HepG2 (cell line): Measurements from ENCODE around the gene HCFC1R1. TPM values are rescaled to one million over a fixed set of nuclear protein-coding genes. Genes with fewer than 3 reads are reported as not detected.

ENCODE experiments used
- JUNB ChIP-seq: sonication (generic); formaldehyde crosslinking; IDR thresholded peaks from 2 replicates; pipeline ENCODE4 v1.8.0; 2022; ENCODE audit warnings: missing genetic modification reagents, mild to moderate bottlenecking, borderline replicate concordance
- MEIS1 ChIP-seq: sonication (generic); formaldehyde crosslinking; IDR thresholded peaks from 2 replicates; pipeline ENCODE4 v1.9.0; 2021; ENCODE audit warnings: mild to moderate bottlenecking, missing genetic modification reagents, moderate library complexity, borderline replicate concordance
- MTA1 ChIP-seq: sonication (generic); formaldehyde crosslinking; IDR thresholded peaks from 2 replicates; pipeline ENCODE4 v1.4.0; 2020; ENCODE audit warnings: missing genetic modification reagents, mild to moderate bottlenecking, borderline replicate concordance
- MXD4 ChIP-seq: IDR thresholded peaks from 2 replicates; pipeline ENCODE4 v1.6.1; 2016; ENCODE audit warnings: mild to moderate bottlenecking, missing biosample characterization, missing genetic modification reagents
- REXO4 ChIP-seq: sonication (generic); formaldehyde crosslinking; IDR thresholded peaks from 2 replicates; pipeline ENCODE4 v1.8.0; 2022; ENCODE audit warnings: missing genetic modification reagents, mild to moderate bottlenecking, borderline replicate concordance
- ZBTB8A ChIP-seq: sonication (generic); formaldehyde crosslinking; IDR thresholded peaks from 2 replicates; pipeline ENCODE4 v1.4.0; 2020; ENCODE audit warnings: mild to moderate bottlenecking, low read depth, missing genetic modification reagents, borderline replicate concordance
- ZNF430 ChIP-seq: sonication (generic); formaldehyde crosslinking; IDR thresholded peaks from 2 replicates; pipeline ENCODE4 v1.9.0; 2021; ENCODE audit warnings: mild to moderate bottlenecking, missing genetic modification reagents
- ZNF558 ChIP-seq: sonication (generic); formaldehyde crosslinking; IDR thresholded peaks from 2 replicates; pipeline ENCODE4 v1.9.0; 2022; ENCODE audit warnings: mild to moderate bottlenecking, missing genetic modification reagents, borderline replicate concordance
- ZNF788 ChIP-seq: sonication (generic); formaldehyde crosslinking; IDR thresholded peaks from 2 replicates; pipeline ENCODE4 v1.5.0; 2020; ENCODE audit warnings: mild to moderate bottlenecking, missing genetic modification reagents, borderline replicate concordance
- polyA plus RNA-seq, 8 experiments: library from polyadenylated mRNA; depleted of rRNA in 3 of 8; stranded (reverse) in 7 of 8; unstranded in 1 of 8; fragments of >200 nt; fragmentation: Illumina TruSeq in 4 of 8; extraction: Trizol in 4 of 8; gene quantifications; 2 replicates each; pipeline versions ENCODE4 v1.2.1 to v1.2.3, GENCODE V29; 2011 to 2016; ENCODE audit warnings: low read depth in 4 of 8, missing spikeins in 1 of 8, mixed read lengths in 1 of 8; ENCODE audit not compliant: insufficient read depth in 1 of 8
- total RNA-seq, 5 experiments: library from RNA; depleted of rRNA; stranded (reverse); fragments of >200 nt; fragmentation: Illumina TruSeq; extraction: Trizol; gene quantifications; 2 replicates each; pipeline ENCODE4 v1.2.3, GENCODE V29; 2016; ENCODE audit warnings: low read depth in 1 of 5
- TF ChIP-seq, protein P1 (sequence below): sonication (generic); formaldehyde crosslinking; IDR thresholded peaks from 2 replicates; pipeline ENCODE4 v1.8.0; 2023; ENCODE audit warnings: mild to moderate bottlenecking, missing genetic modification reagents
- TF ChIP-seq, protein P2 (sequence below): sonication (generic); formaldehyde crosslinking; IDR thresholded peaks from 2 replicates; pipeline ENCODE4 v1.4.0; 2020; ENCODE audit warnings: low read depth, mild to moderate bottlenecking, missing genetic modification reagents
- TF ChIP-seq, protein P3 (sequence below): IDR thresholded peaks from 2 replicates; pipeline ENCODE4 v1.6.1; 2016
- TF ChIP-seq, protein P4 (sequence below): sonication (generic); formaldehyde crosslinking; conservative IDR thresholded peaks from 2 replicates; pipeline ENCODE4 v1.8.0; 2022; ENCODE audit warnings: low read depth, missing genetic modification reagents
- TF ChIP-seq, protein P5 (sequence below): fragments of 450-650 bp; IDR thresholded peaks from 2 replicates; pipeline ENCODE4 v1.6.1; 2017

Gene HCFC1R1
- total and polyA plus RNA-seq, 2 of the 13 experiments (the other 11 are each of a cell fraction or from before 2014, with no cell fraction given): 13.8 to 16.1 TPM

DNA sequence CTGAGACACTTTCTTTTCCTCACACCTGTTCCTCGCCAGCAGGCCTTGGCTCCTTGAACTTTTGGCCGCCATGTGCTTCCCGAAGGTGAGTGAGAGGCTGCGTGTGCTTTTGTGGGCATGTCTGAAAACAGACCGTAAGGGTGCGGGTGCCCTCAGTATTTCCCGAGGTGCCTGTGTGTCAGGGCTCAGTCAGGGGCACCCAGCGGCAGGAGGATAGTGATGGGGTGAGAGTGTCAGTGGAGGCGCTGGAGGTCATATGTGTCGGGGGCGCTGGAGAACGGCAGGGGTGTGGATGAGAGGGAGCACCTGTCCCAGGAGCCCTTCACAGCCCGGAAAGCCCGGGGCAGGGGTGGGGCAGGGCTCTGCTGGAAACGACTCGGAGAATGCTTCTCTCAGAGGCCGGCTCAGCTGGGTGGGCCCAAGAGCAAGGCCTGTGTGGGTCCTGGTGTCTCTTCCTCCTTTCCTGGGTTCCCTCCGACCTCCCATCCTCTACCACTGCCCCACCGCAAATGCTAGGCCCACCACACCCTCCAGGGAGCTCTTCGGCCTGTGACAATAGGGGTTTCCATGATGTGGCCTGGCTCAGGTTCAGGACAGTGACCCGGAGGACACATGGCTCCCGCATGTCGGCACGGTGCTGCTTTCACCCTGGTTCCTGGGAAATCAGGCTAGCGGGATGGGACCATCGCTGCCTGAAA is 42.1 kb upstream of the HCFC1R1 start (continued):
- TF ChIP-seq, protein P1, sequence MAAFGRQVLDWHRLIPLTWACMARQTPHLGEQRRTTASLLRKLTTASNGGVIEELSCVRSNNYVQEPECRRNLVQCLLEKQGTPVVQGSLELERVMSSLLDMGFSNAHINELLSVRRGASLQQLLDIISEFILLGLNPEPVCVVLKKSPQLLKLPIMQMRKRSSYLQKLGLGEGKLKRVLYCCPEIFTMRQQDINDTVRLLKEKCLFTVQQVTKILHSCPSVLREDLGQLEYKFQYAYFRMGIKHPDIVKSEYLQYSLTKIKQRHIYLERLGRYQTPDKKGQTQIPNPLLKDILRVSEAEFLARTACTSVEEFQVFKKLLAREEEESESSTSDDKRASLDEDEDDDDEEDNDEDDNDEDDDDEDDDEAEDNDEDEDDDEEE (CRISPR knock-in tag): no peak
- TF ChIP-seq REXO4 (CRISPR knock-in tag) (peak; percentile 45; the same call in 1 of the 2 replicates), JUNB (CRISPR knock-in tag) (peak; percentile 3; the same call in 1 of the 2 replicates), ZNF788 (no peak), MXD4 (CRISPR knock-in tag) (0 out of 2 replicates have a peak, but pooled peaks have one; percentile 34), ZNF430 (CRISPR knock-in tag) (no peak), ZBTB8A (CRISPR knock-in tag) (no peak; the same call in 1 of the 2 replicates), MEIS1 (no peak), ZNF558 (CRISPR knock-in tag) (0 out of 2 replicates have a peak, but pooled peaks have one; percentile 22), MTA1 (CRISPR knock-in tag) (no peak)
- TF ChIP-seq, protein P2, sequence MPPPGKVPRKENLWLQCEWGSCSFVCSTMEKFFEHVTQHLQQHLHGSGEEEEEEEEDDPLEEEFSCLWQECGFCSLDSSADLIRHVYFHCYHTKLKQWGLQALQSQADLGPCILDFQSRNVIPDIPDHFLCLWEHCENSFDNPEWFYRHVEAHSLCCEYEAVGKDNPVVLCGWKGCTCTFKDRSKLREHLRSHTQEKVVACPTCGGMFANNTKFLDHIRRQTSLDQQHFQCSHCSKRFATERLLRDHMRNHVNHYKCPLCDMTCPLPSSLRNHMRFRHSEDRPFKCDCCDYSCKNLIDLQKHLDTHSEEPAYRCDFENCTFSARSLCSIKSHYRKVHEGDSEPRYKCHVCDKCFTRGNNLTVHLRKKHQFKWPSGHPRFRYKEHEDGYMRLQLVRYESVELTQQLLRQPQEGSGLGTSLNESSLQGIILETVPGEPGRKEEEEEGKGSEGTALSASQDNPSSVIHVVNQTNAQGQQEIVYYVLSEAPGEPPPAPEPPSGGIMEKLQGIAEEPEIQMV (CRISPR knock-in tag): 0 out of 2 replicates have a peak, but pooled peaks have one; percentile 12
- TF ChIP-seq, protein P3, sequence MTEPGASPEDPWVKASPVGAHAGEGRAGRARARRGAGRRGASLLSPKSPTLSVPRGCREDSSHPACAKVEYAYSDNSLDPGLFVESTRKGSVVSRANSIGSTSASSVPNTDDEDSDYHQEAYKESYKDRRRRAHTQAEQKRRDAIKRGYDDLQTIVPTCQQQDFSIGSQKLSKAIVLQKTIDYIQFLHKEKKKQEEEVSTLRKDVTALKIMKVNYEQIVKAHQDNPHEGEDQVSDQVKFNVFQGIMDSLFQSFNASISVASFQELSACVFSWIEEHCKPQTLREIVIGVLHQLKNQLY: peak; percentile 19; the same call in 1 of the 2 replicates
- TF ChIP-seq, protein P4, sequence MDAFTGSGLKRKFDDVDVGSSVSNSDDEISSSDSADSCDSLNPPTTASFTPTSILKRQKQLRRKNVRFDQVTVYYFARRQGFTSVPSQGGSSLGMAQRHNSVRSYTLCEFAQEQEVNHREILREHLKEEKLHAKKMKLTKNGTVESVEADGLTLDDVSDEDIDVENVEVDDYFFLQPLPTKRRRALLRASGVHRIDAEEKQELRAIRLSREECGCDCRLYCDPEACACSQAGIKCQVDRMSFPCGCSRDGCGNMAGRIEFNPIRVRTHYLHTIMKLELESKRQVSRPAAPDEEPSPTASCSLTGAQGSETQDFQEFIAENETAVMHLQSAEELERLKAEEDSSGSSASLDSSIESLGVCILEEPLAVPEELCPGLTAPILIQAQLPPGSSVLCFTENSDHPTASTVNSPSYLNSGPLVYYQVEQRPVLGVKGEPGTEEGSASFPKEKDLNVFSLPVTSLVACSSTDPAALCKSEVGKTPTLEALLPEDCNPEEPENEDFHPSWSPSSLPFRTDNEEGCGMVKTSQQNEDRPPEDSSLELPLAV (CRISPR knock-in tag): no peak
- TF ChIP-seq, protein P5, sequence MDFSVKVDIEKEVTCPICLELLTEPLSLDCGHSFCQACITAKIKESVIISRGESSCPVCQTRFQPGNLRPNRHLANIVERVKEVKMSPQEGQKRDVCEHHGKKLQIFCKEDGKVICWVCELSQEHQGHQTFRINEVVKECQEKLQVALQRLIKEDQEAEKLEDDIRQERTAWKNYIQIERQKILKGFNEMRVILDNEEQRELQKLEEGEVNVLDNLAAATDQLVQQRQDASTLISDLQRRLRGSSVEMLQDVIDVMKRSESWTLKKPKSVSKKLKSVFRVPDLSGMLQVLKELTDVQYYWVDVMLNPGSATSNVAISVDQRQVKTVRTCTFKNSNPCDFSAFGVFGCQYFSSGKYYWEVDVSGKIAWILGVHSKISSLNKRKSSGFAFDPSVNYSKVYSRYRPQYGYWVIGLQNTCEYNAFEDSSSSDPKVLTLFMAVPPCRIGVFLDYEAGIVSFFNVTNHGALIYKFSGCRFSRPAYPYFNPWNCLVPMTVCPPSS: no peak
